ENCODE data around the gene NCKAP5.

DNA sequence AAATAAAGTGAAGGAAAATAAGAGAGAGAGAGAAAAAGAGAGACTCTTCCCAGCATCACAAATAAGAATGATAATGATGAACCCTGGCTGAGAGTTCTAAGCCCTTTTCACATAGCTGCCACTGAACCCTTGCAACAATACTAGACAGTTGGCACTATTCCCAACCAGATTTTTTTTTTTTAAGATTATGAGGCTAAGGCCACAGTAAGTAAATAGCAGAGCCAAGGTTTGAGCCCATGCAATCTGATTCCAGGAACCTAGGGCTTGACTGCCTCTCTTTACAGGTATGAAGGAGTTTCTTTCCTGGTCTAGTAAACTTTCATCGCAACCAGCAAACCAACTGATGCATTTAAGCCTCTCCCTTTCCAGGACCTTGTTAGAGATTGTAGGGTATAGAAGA, 424.6 kb downstream of the NCKAP5 start:
- TF ChIP-seq, protein P1, sequence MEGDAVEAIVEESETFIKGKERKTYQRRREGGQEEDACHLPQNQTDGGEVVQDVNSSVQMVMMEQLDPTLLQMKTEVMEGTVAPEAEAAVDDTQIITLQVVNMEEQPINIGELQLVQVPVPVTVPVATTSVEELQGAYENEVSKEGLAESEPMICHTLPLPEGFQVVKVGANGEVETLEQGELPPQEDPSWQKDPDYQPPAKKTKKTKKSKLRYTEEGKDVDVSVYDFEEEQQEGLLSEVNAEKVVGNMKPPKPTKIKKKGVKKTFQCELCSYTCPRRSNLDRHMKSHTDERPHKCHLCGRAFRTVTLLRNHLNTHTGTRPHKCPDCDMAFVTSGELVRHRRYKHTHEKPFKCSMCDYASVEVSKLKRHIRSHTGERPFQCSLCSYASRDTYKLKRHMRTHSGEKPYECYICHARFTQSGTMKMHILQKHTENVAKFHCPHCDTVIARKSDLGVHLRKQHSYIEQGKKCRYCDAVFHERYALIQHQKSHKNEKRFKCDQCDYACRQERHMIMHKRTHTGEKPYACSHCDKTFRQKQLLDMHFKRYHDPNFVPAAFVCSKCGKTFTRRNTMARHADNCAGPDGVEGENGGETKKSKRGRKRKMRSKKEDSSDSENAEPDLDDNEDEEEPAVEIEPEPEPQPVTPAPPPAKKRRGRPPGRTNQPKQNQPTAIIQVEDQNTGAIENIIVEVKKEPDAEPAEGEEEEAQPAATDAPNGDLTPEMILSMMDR (IDR thresholded peaks at IDR 0.05), result no peak
- TF ChIP-seq POLR2A (IDR thresholded peaks at IDR 0.05) (no peak), EP300 (IDR thresholded peaks at IDR 0.05) (no peak)
